H1 (cell line): ENCODE data around the gene TRIM38. TPM values are rescaled to one million over a fixed set of nuclear protein-coding genes. Genes with fewer than 3 reads are reported as not detected.

Source experiments
- CTCF ChIA-PET: fragments of 300-600 bp; sonication (Branson Sonifier 250); formaldehyde crosslinking; loops from one replicate; lab custom pipeline; 2021; ENCODE audit not compliant: partially characterized antibody; lab: Charles Lee
- POLR2A ChIA-PET: fragments of 300-600 bp; sonication (Branson Sonifier 250); formaldehyde crosslinking; loops from one replicate; lab custom pipeline; 2021; ENCODE audit warnings: inconsistent platforms; ENCODE audit not compliant: partially characterized antibody; lab: Charles Lee
- DNase-seq, 2 experiments: peaks; one replicate each; pipeline versions ENCODE4 v3.0.0 to v3.0.0-alpha.2; 2010 to 2022; ENCODE audit warnings: low spot score in 2 of 2, low read depth in 1 of 2, mixed read lengths in 1 of 2
- FAIRE-seq: peaks from 2 replicates; lab custom pipeline; 2011; peaks lifted over from hg19 to GRCh38; lab: Jason Lieb, UNC
- H2AFZ ChIP-seq: 2 replicates; pipeline ENCODE4 v1.8.1; 2012; ENCODE audit warnings: low read length, inconsistent platforms
- H2AK5ac ChIP-seq: 2 replicates; pipeline ENCODE4 v1.6.1; 2013; ENCODE audit warnings: low read depth, low read length
- H2BK120ac ChIP-seq: replicated peaks from 2 replicates; pipeline ENCODE3; 2013; ENCODE audit warnings: low read depth, low read length, inconsistent platforms
- H2BK12ac ChIP-seq: 2 replicates; pipeline ENCODE4 v1.6.1; 2013; ENCODE audit warnings: low read depth, low read length
- H2BK15ac ChIP-seq: 2 replicates; pipeline ENCODE4 v1.6.1; 2013; ENCODE audit warnings: low read length
- H2BK20ac ChIP-seq: 2 replicates; pipeline ENCODE4 v1.6.1; 2013; ENCODE audit warnings: low read length
- H2BK5ac ChIP-seq: 2 replicates; pipeline ENCODE4 v1.6.1; 2013; ENCODE audit warnings: low read depth, low read length
- H3K14ac ChIP-seq: 2 replicates; pipeline ENCODE4 v1.6.1; 2013; ENCODE audit warnings: inconsistent platforms; ENCODE audit not compliant: insufficient read length
- H3K18ac ChIP-seq: 2 replicates; pipeline ENCODE4 v1.6.1; 2013; ENCODE audit warnings: low read length; ENCODE audit errors: extremely low read depth
- H3K23ac ChIP-seq: 2 replicates; pipeline ENCODE4 v1.6.1; 2013; ENCODE audit warnings: inconsistent platforms; ENCODE audit not compliant: insufficient read length
- H3K23me2 ChIP-seq: 2 replicates; pipeline ENCODE4 v1.6.1; 2013; ENCODE audit warnings: low read depth, low read length
- H3K27ac ChIP-seq: 2 replicates; pipeline ENCODE4 v1.6.1; 2011; ENCODE audit warnings: low read depth, low read length, inconsistent platforms
- H3K27me3 ChIP-seq, 4 experiments: replicated peaks in 1 of 4; 1 replicate in 1 of 4; 2 replicates in 3 of 4; pipeline versions ENCODE4 v1.6.1 to v1.8.1; 2011 to 2013; ENCODE audit warnings: low read length in 3 of 4, mild to moderate bottlenecking in 3 of 4, inconsistent platforms in 2 of 4, mixed read lengths in 2 of 4, moderate library complexity in 1 of 4; ENCODE audit not compliant: control insufficient read depth in 3 of 4, insufficient read depth in 3 of 4; ENCODE audit errors: extremely low read depth in 1 of 4
- H3K36me3 ChIP-seq, 4 experiments: 2 replicates each; pipeline versions ENCODE4 v1.6.1 to v1.8.1; 2011 to 2013; ENCODE audit warnings: mild to moderate bottlenecking in 4 of 4, low read length in 3 of 4, moderate library complexity in 2 of 4, control low read depth in 1 of 4, inconsistent platforms in 1 of 4; ENCODE audit not compliant: insufficient read depth in 4 of 4, control insufficient read depth in 2 of 4
- H3K4ac ChIP-seq: replicated peaks from 2 replicates; pipeline ENCODE3; 2013; ENCODE audit warnings: low read length, low read depth, mixed read lengths, inconsistent platforms; ENCODE audit not compliant: insufficient read length
- H3K4me1 ChIP-seq, 4 experiments: replicated peaks in 1 of 4; 1 replicate in 1 of 4; 2 replicates in 3 of 4; pipeline versions ENCODE4 v1.6.1 to v1.8.1; 2011 to 2013; ENCODE audit warnings: low read length in 3 of 4, inconsistent platforms in 2 of 4, mixed read lengths in 1 of 4; ENCODE audit not compliant: insufficient read depth in 4 of 4, control insufficient read depth in 3 of 4
- H3K4me2 ChIP-seq, 2 experiments: 2 replicates each; pipeline versions ENCODE4 v1.6.1 to v1.8.1; 2011 to 2013; ENCODE audit warnings: low read depth in 2 of 2, low read length in 2 of 2, control low read depth in 1 of 2, inconsistent platforms in 1 of 2, mild to moderate bottlenecking in 1 of 2; ENCODE audit not compliant: insufficient read depth in 1 of 2
- H3K4me3 ChIP-seq, 4 experiments: fragments of 200-600, 300-600 bp in 1 of 4; sonication (generic), shearing (Covaris generic), sonication (Bioruptor Twin) in 1 of 4; 2 replicates each; pipeline versions ENCODE4 v1.5.1 to v1.8.1; 2011 to 2016; ENCODE audit warnings: low read length in 4 of 4, low read depth in 3 of 4, control low read depth in 2 of 4, inconsistent platforms in 2 of 4, mild to moderate bottlenecking in 2 of 4, mixed read lengths in 1 of 4, moderate library complexity in 1 of 4; ENCODE audit not compliant: insufficient read depth in 2 of 4; ENCODE audit errors: extremely low read depth in 1 of 4
- H3K56ac ChIP-seq: replicated peaks from 2 replicates; pipeline ENCODE3; 2013; ENCODE audit warnings: low read depth, mild to moderate bottlenecking, mixed read lengths, low read length, inconsistent platforms; ENCODE audit not compliant: insufficient read length
- H3K79me1 ChIP-seq: 2 replicates; pipeline ENCODE4 v1.6.1; 2013; ENCODE audit warnings: low read depth, low read length, control low read depth
- H3K79me2 ChIP-seq, 2 experiments: 2 replicates each; pipeline versions ENCODE4 v1.6.1 to v1.8.1; 2012 to 2013; ENCODE audit warnings: low read length in 2 of 2, mild to moderate bottlenecking in 2 of 2, inconsistent platforms in 1 of 2; ENCODE audit not compliant: insufficient read depth in 2 of 2, control insufficient read depth in 1 of 2
- H3K9ac ChIP-seq, 4 experiments: replicated peaks in 1 of 4; 1 replicate in 1 of 4; 2 replicates in 3 of 4; pipeline versions ENCODE4 v1.6.1 to v1.8.1; 2011 to 2013; ENCODE audit warnings: low read depth in 3 of 4, low read length in 3 of 4, control low read depth in 2 of 4, mild to moderate bottlenecking in 2 of 4, moderate library complexity in 2 of 4, inconsistent platforms in 1 of 4; ENCODE audit errors: extremely low read depth in 1 of 4
- H3K9me3 ChIP-seq, 2 experiments: 2 replicates each; pipeline versions ENCODE4 v1.6.1 to v1.8.1; 2012 to 2013; ENCODE audit warnings: mild to moderate bottlenecking in 2 of 2, moderate library complexity in 2 of 2, control low read depth in 1 of 2, inconsistent platforms in 1 of 2, low read depth in 1 of 2, low read length in 1 of 2, mixed read lengths in 1 of 2; ENCODE audit not compliant: insufficient read depth in 2 of 2
- H4K20me1 ChIP-seq, 2 experiments: replicated peaks in 1 of 2; 2 replicates each; pipeline versions ENCODE3 to v1.8.1; 2011 to 2013; ENCODE audit warnings: inconsistent platforms in 2 of 2, low read length in 2 of 2, mild to moderate bottlenecking in 1 of 2; ENCODE audit not compliant: insufficient read depth in 2 of 2, control insufficient read depth in 1 of 2
- H4K5ac ChIP-seq: 2 replicates; pipeline ENCODE4 v1.6.1; 2013; ENCODE audit warnings: low read length, low read depth, mixed read lengths, inconsistent platforms; ENCODE audit not compliant: insufficient read length
- H4K8ac ChIP-seq: 2 replicates; pipeline ENCODE4 v1.8.0; 2013; ENCODE audit warnings: mild to moderate bottlenecking, moderate library complexity, low read length, inconsistent platforms; ENCODE audit not compliant: insufficient read depth; ENCODE audit errors: extremely low read depth
- H4K91ac ChIP-seq: replicated peaks from 2 replicates; pipeline ENCODE3; 2013; ENCODE audit warnings: low read length, mixed read lengths, inconsistent platforms; ENCODE audit not compliant: insufficient read length
- ATF3 ChIP-seq: IDR thresholded peaks from 2 replicates; pipeline ENCODE4 v1.6.1; 2011; ENCODE audit warnings: low read depth, mild to moderate bottlenecking, low read length; ENCODE audit not compliant: insufficient read depth
- BRCA1 ChIP-seq: IDR thresholded peaks from 2 replicates; pipeline ENCODE4 v1.6.1; 2012; ENCODE audit warnings: low read depth, low read length, improper control_type of control experiment
- CBX5 ChIP-seq: fragments of 300-800, 300-1000 bp; sonication (generic); IDR thresholded peaks from 2 replicates; pipeline ENCODE4 v1.7.1; 2016; ENCODE audit warnings: antibody characterized with exemption, low read length, low read depth
- CTCF ChIP-seq, 3 experiments: IDR thresholded peaks; 1 replicate in 2 of 3; 2 replicates in 1 of 3; pipeline versions ENCODE4 v1.5.1 to v1.6.1; 2011; ENCODE audit warnings: low read length in 3 of 3, mild to moderate bottlenecking in 3 of 3, inconsistent platforms in 2 of 3, low read depth in 1 of 3, moderate library complexity in 1 of 3; ENCODE audit not compliant: insufficient read depth in 1 of 3; ENCODE audit errors: control extremely low read depth in 1 of 3
- JUND ChIP-seq: IDR thresholded peaks from 2 replicates; pipeline ENCODE4 v1.6.1; 2011; ENCODE audit warnings: mild to moderate bottlenecking, improper control_type of control experiment, low read length
- RXRA ChIP-seq: IDR thresholded peaks from 2 replicates; pipeline ENCODE4 v1.6.1; 2011; ENCODE audit warnings: low read depth, mild to moderate bottlenecking, low read length, moderate library complexity; ENCODE audit not compliant: insufficient read depth
- SP4 ChIP-seq: IDR thresholded peaks from 2 replicates; pipeline ENCODE4 v1.6.1; 2012; ENCODE audit warnings: low read length, inconsistent platforms
- SRF ChIP-seq: IDR thresholded peaks from 2 replicates; pipeline ENCODE4 v1.6.1; 2011; ENCODE audit warnings: mild to moderate bottlenecking, low read depth, low read length, moderate library complexity
- TBP ChIP-seq: IDR thresholded peaks from 2 replicates; pipeline ENCODE4 v1.6.1; 2011; ENCODE audit warnings: low read depth, low read length, improper control_type of control experiment
- USF2 ChIP-seq: IDR thresholded peaks from 2 replicates; pipeline ENCODE4 v1.6.1; 2011; ENCODE audit warnings: low read length, improper control_type of control experiment
- WGBS, 2 experiments: shearing (Covaris generic) in 1 of 2; methylation state at CpG; one replicate each; pipeline versions ENCODE4 v1.1.6 to v1.1.7; 2013 to 2015; ENCODE audit warnings: low lambda C conversion rate in 2 of 2, mixed read lengths in 2 of 2, inconsistent platforms in 1 of 2, low coverage in 1 of 2, missing lambda C conversion rate in 1 of 2; ENCODE audit not compliant: insufficient replicate concordance in 2 of 2, insufficient coverage in 1 of 2, insufficient read length in 1 of 2; ENCODE audit errors: extremely low coverage in 1 of 2, missing lambda C conversion rate in 1 of 2; 5-methylcytosine and 5-hydroxymethylcytosine counted together
- polyA plus RNA-seq, 7 experiments: library from polyadenylated mRNA; depleted of rRNA in 3 of 7; stranded (reverse) in 5 of 7; unstranded in 2 of 7; fragments of >200 nt in 5 of 7; fragments of 200-250 nt in 2 of 7; gene quantifications; 1 replicate in 5 of 7; 2 replicates in 1 of 7; 4 replicates in 1 of 7; pipeline versions ENCODE4 v1.2.1 to v1.2.3, GENCODE V29; 2011 to 2013; ENCODE audit warnings: missing spikeins in 2 of 7, mixed read lengths in 2 of 7
- total RNA-seq: library from RNA; stranded (reverse); fragmentation: NEBNext Ultra II Directional; extraction: Animal tissue kit (Norgen Biotek cat#: 25700); gene quantifications from 2 replicates; pipeline ENCODE4 v1.2.1, GENCODE V29; 2021

TRIM38 gene
- total and polyA plus RNA-seq, 2 of the 8 experiments (the other 6 are each of a cell fraction or from before 2014, with no cell fraction given): 0.43 to 0.56 TPM

- Histone ChIP-seq H2BK120ac (no peak overlapping the region), H2BK15ac (no peak overlapping the region), H3K9me3 (no peaks in the 10 kb centered on the region), H3K79me2 (no peaks in the 10 kb centered on the region), H4K8ac (no peak overlapping the region), H3K23me2 (no peaks in the 10 kb centered on the region), H3K36me3 (peaks cover 0 to 3% (median 0%) of the 10 kb centered on the region in 4 experiments; a peak in 3 of 8 replicates), H2AFZ (no peak overlapping the region), H3K4ac (no peak overlapping the region), H3K4me2 (no peak overlapping the region), H3K4me3 (no peak overlapping the region), H3K18ac (no peak overlapping the region), H3K27ac (no peak overlapping the region), H2BK20ac (no peak overlapping the region), H4K5ac (no peak overlapping the region), H2BK12ac (no peak overlapping the region), H3K79me1 (no peaks in the 10 kb centered on the region), H3K23ac (no peak overlapping the region), H2BK5ac (no peak overlapping the region), H3K56ac (no peak overlapping the region), H3K27me3 (no peaks in the 10 kb centered on the region; a peak in 1 of 7 replicates), H3K4me1 (peaks cover 0 to 2% (median 0%) of the 10 kb centered on the region in 4 experiments; a peak in 2 of 7 replicates), H2AK5ac (no peak overlapping the region), H4K91ac (no peak overlapping the region), H4K20me1 (no peaks in the 10 kb centered on the region), H3K9ac (no peak overlapping the region), H3K14ac (no peak overlapping the region)
- ChIA-PET POLR2A (no interaction called here), CTCF (interaction anchor here (1.0 to 1.5 kb wide), 3 partner anchors 10 to 46 kb away, joined by 3 to 4 read pairs (median 4); partner anchors contain the start of gene TRIM38)
- no peak for TF ChIP-seq BRCA1
- no peak for TF ChIP-seq RXRA
- no peak for TF ChIP-seq TBP
- TF ChIP-seq SRF: no peak
- no peak for TF ChIP-seq CTCF (IDR thresholded peaks at IDR 0.05; ENCODE audit: control extremely low read depth in 1 of 3, insufficient read depth in 1 of 3, low read depth in 1 of 3, low read length in 3 of 3)
- no peak for TF ChIP-seq CBX5
- no peak for TF ChIP-seq USF2
- TF ChIP-seq JUND: no peak
- TF ChIP-seq ATF3: no peak
- TF ChIP-seq SP4: no peak
- DNase-seq (no peak), FAIRE-seq (no peak)
- 83% methylated on average over 1 of the region's 1 CpG; no CpG with 5 or more reads in 1 of the 2 experiments for WGBS, 2 experiments
Measured at GRCh38 chr6:25972128-25972527, 9.5 kb downstream of the TRIM38 start.
